Nucleus accumbens (tissue), 56 donors: ENCODE results near the gene CORO6.

ENCODE experiments used
- DNase-seq, 56 donors: peaks; one replicate each; lab custom pipeline; 2025; lab: John Stamatoyannopoulos, UW

CORO6 gene

DNA sequence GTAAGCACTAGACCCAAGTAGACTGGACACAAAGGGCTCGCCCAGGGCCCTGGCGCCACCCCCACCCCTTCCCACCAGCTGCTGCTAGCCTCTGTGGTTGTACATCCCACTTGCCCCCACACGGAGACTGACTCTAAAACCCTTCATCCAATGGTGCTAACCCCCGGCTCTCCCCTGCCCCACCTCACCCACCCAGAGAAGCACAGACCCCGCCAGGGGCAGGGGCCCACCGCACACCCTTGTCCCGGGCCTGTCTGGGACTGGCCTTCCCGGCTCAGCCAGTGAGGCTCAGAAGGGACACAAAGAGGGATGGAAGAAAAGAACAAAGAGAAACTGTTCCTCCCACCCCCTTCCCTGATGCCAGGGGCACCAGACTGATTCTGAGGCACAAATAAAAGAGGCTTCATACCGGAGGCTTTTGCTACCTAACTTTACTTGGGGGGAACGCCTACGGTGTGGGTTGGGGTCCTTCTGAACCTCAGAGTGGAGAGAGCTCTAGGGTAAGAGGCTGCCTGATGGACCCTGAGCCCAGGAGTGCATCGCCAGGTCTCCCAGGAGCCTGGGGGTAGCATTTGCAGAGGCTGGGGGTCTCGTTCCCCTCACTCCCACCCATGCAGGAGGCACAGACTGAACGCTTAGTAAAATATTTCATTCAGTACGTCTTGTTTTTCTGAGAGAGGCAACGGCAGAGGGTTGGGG, 8.2 kb downstream of the CORO6 start:
- DNase-seq: peak in 22 of 56 donors; percentile 29 to 67 (median 43)

DNA sequence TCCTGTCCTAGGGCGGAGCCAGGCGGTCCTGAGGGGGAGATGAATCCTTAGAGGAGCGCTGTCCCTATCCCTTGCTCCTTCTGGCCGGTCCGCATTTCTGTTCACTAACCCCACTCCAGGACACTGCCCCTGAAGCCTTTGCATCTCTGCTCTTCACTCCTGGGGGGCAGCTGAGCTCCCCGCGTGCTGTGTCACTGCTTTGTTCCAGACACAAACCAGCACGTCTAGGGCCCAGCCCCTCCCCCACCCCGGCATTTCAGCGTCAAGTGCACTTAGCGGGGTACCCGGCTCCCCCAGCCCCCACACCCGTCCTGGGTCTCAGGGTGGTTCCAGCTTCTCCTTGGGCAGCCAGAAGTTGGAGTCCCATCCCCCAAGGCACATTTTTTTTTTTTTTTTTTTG, 8.9 kb downstream of the CORO6 start:
- peak in 1 of 56 donors; percentile 23 for DNase-seq

DNA sequence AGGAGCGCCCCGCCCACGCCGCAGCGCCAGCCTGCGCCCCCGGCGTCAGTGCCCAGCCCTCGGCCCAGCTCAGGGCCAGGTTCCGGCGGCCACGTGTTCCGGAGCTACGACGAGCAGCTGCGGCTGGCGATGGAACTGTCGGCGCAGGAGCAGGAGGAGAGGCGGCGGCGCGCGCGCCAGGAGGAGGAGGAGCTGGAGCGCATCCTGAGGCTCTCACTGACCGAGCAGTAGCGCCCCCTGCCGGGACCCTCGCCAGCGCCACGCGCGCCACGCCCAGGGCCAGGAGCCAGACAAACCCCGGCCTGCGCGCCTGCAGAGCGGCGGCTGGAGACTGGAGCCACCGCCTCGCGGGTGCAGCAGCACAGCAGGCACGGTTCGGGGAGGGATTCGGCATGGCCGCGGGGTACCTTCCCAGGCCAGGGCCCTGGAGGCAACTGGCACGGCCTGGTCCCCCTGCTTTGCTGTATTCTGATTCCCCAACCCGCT, 9.3 kb downstream of the CORO6 start:
- DNase-seq: peak in 54 of 56 donors; percentile 45 to 96 (median 86)

DNA sequence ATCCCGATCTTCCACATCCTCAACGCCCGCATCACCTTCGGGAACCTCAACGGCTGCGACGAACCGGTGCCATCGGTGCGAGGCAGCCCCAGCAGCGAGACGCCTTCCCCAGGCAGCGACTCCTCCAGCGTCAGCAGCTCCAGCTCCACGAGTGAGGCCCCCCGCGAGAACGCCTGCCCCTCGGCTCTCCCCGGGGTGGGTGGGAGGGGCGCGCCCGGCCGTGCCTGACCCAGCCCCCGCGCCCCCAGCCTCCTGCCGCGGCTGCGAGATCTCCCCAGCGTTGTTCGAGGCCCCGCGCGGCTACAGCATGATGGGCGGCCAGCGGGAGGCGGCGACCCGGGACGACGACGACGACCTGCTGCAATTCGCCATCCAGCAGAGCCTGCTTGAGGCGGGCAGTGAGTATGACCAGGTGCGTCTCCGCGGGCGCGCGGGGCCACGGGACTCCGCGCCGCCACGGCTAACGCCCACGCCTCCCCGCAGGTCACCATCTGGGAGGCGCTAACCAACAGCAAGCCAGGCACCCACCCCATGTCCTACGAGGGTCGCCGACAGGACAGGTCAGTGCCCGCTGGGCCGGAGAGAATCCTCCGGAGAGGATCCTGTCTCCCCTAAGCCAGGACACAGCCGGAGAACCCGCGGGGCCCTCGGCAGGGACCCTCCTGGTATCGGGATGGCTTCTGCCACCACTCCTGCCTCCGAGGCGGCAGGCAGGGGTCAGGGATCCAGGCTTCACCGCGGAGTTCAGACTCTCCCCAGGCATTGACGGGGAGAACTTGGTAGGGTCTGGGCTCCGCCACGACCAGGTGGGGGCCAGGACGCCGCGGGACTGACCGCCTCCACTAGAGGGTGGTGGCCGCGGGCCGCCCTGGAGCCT, 10.1 kb downstream of the CORO6 start:
- no peak for DNase-seq

DNA sequence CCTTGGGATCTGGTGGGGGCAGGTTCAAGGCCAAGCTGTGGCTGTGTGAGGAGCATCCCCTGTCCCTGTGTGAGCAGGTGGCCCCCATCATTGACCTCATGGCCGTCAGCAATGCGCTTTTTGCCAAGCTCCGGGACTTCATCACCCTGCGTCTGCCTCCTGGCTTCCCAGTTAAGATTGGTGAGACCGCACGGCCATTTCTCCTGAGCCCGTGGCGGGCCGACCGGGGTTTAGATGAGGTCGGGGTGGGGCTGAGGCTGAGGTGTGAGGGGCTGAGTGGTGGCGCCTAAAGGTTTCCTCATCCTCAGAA, 10.7 kb downstream of the CORO6 start:
- DNase-seq: no peak

DNA sequence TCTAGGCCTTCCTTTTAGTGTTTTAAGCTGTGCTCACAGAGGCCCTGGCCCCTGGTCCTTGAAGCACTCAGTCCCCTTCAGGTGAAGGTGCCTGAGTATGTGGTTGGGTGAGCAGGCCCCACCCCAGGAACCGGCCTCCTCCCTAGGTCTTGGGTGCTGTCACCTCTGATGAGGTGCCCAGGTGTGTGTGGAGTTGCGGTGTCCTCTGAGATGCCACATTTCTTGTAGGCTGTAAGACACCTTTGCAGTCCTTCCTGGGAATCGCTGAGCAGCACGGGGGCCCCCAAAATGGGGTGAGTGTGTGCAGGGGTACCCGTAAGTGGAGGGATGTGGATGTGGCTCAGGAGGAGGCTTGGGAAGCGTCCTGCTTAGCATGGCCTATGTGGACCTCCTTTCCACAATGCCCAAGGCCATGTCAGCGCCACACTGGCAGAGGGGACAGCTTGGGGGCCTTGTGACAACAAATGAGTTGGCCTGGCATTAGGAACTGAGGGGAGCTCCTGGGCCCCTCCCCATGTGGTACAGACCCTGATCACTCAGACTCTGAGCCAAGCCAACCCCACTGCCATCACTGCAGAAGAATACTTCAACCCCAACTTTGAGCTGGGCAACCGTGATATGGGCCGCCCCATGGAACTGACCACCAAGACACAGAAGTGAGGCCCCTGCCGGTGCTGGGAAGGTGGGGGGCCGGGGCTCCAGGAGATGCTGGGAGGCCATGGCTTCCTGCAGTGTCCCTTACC, 11.2 kb downstream of the CORO6 start:
- no peak for DNase-seq

DNA sequence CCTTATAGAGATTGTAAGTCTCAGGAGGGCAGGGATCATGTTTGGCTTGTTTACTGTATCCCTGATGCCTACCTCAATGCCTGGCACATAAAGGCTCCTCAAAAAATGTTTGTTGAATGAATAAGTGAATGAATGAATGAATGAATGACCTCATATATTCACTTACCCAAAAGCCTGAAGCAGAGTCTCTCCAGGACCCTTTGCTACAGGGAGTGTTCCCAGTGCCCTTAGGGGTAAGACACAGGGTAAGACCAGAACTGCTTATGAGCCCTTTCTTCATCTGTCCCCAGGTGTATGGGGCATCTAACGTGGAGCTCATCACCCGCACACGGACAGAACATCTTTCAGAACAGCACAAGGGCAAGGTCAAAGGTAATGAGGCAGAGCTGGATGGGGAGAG, 12.3 kb downstream of the CORO6 start:
- no peak for DNase-seq

DNA sequence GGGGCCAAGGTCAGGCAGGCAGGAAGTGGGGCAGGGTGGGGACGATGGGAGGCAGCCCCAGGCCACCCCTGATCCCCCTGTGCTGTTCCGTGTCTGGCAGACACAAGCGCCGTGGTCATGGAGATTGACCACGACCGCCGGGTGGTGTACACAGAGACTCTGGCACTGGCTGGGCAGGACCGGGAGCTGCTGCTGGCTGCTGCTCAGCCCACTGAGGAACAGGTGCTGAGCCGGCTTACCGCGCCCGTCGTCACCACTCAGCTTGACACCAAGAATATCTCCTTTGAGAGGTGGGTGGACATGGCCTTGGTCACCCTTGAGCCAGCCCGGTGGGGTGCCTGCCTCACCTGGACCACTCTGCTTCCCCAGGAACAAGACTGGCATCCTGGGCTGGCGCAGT, 13.7 kb downstream of the CORO6 start:
- DNase-seq: no peak

DNA sequence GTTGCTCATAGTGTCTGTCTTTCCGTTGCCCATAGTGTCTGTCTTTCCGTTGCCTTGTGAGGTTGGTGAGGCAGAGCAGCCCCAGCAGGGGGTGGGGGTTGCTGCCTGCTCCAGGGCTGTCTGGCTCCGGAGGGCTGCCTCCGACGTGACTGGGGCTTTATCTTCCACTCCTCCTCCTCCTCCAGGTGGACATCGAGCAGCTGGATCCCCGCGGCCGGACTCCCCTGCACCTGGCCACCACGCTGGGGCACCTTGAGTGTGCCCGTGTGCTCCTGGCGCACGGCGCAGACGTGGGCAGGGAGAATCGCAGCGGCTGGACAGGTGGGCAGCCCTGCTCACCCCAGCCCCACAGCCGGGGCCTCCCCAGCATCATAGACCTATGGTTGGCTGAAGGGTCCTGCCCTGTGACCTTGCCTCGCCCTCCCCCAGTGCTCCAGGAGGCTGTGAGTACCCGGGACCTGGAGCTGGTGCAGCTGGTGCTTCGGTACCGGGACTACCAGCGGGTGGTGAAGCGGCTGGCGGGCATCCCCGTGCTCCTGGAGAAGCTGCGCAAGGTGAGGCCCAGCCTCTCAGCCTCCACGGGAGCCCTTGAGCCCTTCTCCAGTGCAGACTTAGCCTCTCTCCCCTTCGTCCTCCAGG, 15.0 kb downstream of the CORO6 start:
- DNase-seq: no peak

DNA sequence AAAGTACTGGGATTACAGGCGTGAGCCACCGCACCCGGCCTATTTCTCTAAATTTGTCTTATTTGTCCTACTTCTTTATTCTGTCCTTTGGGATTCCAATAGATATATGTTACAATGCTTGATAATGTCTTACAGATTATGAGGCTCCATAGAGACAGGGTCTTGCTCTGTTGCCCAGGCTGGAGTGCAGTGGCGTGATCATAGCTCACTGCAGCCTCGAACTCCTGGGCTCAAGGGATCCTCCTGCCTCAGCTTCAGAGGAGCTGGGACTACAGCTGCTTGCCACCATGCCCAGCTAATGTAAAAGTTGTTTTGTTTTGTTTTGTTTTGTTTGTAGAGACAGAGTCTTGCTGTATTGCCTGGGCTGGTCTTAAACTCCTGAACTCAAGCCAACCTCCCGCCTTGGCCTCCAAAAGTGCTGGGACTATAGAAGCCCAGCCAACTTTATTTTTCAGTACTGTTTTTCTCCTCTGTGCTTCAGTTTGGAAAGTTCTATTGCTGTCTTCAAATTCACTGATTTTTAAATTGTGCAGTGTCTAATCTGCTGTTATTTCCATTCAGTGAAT, 19.5 kb downstream of the CORO6 start:
- no peak for DNase-seq

DNA sequence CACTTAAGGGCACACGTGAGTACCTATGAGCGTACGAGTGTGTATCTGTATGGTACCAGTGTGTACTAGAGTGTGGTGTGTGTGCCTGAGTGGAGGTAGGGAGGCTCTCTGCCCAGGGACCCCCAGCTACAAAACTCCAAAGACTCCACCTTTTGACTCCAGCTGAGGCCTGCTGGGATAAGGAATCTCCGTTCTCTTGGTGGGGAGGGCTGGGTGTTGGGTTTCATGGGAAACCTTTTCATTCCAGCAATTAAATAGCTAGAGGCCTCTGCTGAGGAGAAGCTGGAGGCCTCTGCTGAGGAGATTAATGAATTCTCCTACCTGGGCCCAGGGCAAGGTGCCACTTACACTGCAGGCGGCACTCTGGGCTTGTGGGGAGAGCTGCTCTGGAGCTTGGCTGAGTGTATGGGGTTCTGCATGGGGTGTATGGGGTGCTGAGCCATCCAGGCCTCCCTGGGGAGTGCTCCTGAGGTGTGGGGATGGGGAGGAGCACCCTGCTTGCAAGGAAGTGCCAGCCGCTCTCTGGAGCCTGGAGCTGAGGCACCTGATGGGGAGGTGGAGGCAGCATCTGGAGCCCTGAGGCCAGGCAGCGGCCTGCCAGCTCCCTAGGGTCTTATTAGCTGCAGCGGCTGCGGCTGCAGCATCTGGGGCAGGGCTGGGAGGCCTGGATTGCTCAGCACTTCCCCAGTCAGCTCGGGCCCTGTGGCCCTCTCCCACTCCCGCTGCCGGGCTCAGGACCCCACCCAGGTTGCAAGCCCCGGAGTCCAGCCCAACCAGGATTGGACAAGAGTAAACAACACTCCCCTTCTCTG, 25.1 kb downstream of the CORO6 start:
- no peak for DNase-seq

DNA sequence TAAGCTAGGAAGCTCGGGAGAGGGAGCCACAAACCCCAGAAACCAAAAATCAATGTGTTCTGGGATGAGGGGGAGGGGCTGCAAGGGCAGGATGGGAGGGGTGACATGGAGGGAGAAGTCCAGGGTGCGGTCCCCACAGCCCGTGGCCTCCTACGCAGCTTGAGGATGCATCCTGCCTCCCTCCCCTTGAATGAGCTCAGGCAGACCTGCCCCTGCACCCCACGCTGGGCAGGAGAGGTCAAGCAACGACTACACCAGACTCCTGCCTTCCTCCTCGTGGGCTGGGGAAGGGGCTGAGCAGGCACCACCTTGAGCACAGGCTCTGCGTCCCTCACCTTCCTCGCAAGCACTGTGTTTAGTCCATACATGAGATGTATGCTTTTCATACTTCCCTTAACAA, 25.9 kb downstream of the CORO6 start:
- peak in 1 of 56 donors; percentile 9 for DNase-seq

DNA sequence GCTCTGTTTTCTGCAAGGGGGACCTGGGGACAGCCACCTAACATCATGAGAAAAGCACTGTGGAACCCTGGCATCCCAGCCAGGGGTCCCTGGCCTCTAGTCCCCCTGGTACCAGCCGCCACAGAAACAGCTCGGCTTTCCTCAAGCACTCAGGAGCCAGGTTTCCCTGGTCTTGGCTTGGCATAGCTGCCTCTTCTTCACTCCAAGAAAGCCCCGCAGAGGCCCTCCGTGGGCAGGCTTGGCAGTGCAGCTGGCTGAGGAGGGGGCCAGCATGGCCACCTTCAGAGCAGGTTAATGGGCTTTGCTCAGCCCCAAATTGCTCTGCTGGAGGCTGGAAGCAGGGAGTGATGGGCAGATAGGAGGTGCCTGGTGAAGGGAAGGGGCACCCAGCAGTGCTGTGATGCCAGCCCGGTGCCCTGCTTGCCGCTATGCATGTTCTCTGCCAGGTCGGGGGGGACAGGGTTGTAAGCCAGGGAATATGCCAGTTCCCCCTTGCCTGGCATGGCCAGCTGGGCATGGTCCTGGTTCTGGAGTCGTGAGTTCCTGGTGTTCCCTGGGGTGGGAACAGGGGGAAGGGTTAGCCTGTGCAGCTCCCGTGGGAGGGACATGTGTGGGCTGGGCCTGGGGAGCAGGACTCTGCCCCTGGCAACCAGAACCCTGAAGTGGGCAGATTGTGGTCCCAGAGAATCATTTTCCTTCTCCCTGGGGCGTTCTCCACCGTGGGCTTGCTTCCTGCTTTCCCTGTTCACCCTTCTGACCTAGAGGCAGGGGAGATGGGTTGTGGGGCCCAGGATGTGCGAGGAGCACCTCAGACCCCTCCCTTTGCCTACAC, 26.6 kb downstream of the CORO6 start:
- no peak for DNase-seq

DNA sequence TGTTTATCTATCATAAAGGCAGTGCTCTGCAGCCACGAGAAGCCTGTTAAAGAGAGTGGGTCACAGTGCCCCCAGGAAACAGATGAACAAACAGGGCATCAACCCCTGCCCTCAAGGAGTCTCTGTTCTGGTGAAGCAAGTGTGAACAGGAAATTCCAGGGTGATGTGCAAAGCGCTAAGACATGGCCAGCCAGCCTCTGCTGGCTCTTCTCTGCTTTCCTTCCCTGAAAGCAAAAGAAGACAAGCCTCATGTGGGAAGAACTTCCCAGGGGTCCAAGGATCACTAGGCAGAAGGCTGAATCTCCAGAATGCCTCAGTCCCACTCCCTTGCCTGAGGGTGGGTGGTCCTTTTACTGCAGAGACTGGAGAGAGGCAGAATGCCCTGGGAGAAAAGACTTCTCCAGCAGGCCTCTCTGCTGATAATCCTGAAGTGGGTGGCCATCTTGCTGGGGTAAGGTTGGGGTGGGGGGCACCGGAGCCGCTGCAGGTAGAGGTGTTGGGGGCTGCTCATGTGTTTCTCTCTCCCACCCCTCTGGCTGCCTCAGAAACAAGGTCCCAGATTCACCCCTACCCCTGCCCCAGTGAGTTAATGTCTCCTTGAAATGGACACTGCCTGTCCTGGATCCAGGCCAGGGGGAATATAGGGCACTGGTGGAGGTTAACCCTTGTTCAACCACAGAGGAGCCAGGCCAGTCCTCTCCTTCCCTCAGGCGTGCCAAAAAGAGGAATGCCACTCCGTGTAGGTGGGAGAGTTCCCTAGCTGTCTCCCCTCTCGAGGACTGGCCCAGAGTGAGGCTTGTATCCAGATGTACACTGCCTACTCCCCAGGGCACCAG, 27.4 kb downstream of the CORO6 start:
- no peak for DNase-seq

DNA sequence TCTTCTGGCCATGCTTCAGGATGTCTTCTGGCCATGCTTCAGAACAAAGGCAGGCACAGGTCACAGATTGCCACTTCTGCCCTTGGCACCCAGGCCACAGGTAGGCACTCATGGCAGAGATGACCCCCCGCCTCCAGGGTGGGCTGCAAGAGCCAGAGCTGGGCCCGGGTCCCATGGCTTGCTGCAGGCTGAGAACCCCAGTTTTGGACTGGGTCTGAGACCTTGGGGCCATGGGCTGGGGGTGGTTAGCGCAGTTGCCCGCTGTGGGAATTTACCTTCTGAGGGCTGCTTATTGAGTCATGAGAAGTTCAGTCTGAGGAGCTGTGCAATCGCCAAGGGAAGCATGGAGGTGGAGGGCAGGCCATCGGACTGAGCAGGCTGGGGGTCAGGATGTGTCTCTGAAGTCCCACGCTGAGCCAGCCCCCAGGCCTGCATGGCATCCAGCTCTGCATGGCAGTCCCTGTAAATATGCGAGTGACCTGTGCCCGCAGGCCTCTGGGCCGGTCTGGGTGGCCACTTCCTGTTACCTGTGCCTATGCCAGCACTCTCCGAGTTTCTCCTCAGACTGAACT, 28.1 kb downstream of the CORO6 start:
- DNase-seq: no peak

DNA sequence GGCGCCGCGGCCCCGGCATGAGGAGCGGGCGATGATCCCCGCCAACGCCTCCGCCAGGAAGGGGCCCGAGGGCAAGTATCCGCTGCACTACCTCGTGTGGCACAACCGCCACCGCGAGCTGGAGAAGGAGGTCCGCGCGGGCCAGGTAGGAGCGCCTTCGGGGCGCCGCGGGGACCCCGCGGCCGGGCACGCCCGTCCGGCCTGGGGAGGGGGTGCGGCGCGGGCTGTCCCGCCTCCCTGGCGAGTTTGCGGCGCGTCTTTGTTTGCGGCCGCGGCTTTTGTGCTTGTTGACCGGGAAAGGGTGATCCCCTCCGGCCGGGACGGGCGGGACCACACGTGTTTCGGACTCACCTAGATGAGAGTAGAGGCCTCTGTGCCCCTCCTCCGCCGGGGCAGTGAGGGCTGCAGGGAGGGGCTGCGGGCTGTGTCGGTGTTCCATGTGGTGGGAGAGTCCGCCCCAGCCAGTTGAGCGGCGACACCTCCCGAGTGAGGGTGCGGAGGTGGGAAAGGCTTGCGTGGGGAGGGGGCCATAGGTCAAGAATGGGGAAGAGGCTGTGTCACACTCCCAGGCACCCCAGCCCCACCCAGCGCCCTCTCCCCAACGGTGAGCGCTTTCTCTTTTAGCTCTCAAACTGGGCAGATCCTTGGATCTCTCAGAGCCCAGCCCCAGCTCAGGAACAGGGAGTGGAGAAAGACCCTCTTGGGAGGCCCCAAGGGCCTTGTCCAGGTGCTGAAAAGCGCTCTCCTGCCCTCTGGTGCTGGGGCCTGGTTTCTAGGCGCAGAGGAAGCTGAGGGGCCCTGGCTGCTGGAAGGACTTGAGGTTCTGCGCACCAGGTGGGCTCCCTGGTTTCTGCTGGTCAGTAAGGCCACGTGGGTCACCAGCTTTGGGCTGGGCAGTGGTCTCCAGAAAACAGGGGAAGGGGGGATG, 28.9 kb downstream of the CORO6 start:
- DNase-seq: peak in 3 of 56 donors; percentile 22 to 46 (median 26)
